NCI-H2196 (cell line): Measurements from ENCODE around the gene ZBTB8A.
A peak's percentile ranks its signal among the peaks of the same experiment; 100 is the strongest.
"Not testable (repeated sequence)": the region's sequence is repeated elsewhere in the genome, so short reads cannot be mapped to it uniquely, and the experiment has no call there.

ENCODE experiments used
- DNase-seq: peaks from one replicate; lab custom pipeline; 2025; ENCODE audit not compliant: unreplicated experiment; lab: John Stamatoyannopoulos, UW

The ZBTB8A gene

GRCh38 chr1:32538887-32539583 lies at the start of gene ZBTB8A:
TSS of gene ZBTB8A (plus strand) at chr1:32539427. CDS start at chr1:32592932, 53,505 bp downstream.
- peak; percentile 59 for DNase-seq

GRCh38 chr1:32489774-32490454 lies 49.3 kb upstream of the ZBTB8A start:
- no peak for DNase-seq

- no peak for DNase-seq
Measured at GRCh38 chr1:32491386-32491785, 47.8 kb upstream of the ZBTB8A start.

- no peak for DNase-seq
Measured at GRCh38 chr1:32494196-32494595, 45.0 kb upstream of the ZBTB8A start.

GRCh38 chr1:32494711-32495337 lies 44.4 kb upstream of the ZBTB8A start:
- DNase-seq, result no peak

GRCh38 chr1:32496127-32496526 lies 43.1 kb upstream of the ZBTB8A start:
- no peak for DNase-seq

GRCh38 chr1:32498751-32499150 lies 40.5 kb upstream of the ZBTB8A start:
- no peak for DNase-seq

GRCh38 chr1:32500387-32501209 lies 38.6 kb upstream of the ZBTB8A start:
- DNase-seq, result peak; percentile 70

GRCh38 chr1:32501865-32502264 lies 37.4 kb upstream of the ZBTB8A start:
- DNase-seq, result no peak

GRCh38 chr1:32503153-32503552 lies 36.1 kb upstream of the ZBTB8A start:
- DNase-seq, result no peak

GRCh38 chr1:32507021-32507420 lies 32.2 kb upstream of the ZBTB8A start:
- no peak for DNase-seq

- no peak for DNase-seq
Measured at GRCh38 chr1:32508761-32509160, 30.5 kb upstream of the ZBTB8A start.

- no peak for DNase-seq
Measured at GRCh38 chr1:32509939-32510338, 29.3 kb upstream of the ZBTB8A start.

GRCh38 chr1:32516402-32516801 lies 22.8 kb upstream of the ZBTB8A start:
- DNase-seq, result no peak

GRCh38 chr1:32518976-32519375 lies 20.3 kb upstream of the ZBTB8A start:
- no peak for DNase-seq

GRCh38 chr1:32521165-32521564 lies 18.1 kb upstream of the ZBTB8A start:
- DNase-seq, result no peak

GRCh38 chr1:32525053-32525452 lies 14.2 kb upstream of the ZBTB8A start:
- DNase-seq, result no peak

- no peak for DNase-seq
Measured at GRCh38 chr1:32525661-32526444, 13.4 kb upstream of the ZBTB8A start.

GRCh38 chr1:32528550-32528949 lies 10.7 kb upstream of the ZBTB8A start:
- DNase-seq, result not testable (repeated sequence)

GRCh38 chr1:32533792-32534327 lies 5.4 kb upstream of the ZBTB8A start:
- no peak for DNase-seq
